ENCODE results near the gene AHNAK2.

Gene AHNAK2

DNA sequence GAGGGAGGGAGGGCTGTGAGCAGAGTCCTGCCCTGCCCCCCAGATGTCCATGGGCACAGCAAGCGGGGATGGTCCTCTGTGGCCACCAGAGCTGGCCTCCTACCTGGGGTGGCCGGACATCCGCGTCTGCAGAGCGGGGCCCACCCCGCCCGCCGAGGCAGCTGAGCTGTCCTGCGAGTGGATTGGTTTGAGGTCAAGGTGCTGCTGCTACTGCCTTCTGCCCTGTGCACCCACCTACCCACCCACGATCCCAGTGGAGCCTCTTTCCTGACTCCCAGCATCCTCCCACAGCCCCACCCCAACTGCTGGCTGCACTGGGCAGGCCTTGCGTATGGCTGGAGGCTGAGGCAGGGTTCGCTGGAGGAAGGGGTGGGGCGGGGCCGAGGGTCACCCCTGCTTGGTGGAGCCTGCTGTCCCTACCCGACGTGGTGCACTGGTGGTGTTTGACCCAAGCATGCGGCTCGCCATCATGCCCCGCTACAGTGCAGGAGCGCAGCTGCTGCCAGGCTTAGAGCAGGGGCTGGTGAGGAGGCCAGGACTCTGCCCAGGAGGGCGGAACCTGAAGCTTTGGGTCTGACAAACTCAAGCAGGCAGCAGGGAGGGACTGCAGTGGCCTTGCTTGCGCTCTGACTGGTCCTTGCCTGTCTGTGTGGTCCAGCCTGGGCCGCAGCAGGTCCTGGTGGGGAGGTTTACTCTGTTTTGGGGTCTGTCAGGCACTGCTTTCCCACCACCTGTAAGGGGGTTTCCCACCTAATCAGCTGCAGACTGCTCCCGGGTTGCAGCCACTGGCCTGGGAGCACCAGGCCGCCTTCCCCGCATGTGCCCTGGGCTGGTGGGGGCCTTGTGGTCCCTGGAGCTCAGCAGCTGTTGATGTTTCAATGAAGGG is 89.4 kb downstream of the AHNAK2 start:
- TF ChIP-seq POLR2AphosphoS5 (IDR thresholded peaks at IDR 0.05; ENCODE audit: low read depth) (no peak), SPI1 (IDR thresholded peaks at IDR 0.05; ENCODE audit: borderline replicate concordance, low read depth) (no peak), REST (IDR thresholded peaks at IDR 0.05; ENCODE audit: insufficient replicate concordance, low read depth) (no peak), GABPA (IDR thresholded peaks at IDR 0.05; ENCODE audit: low read depth) (no peak)
- TF ChIP-seq, protein P1, sequence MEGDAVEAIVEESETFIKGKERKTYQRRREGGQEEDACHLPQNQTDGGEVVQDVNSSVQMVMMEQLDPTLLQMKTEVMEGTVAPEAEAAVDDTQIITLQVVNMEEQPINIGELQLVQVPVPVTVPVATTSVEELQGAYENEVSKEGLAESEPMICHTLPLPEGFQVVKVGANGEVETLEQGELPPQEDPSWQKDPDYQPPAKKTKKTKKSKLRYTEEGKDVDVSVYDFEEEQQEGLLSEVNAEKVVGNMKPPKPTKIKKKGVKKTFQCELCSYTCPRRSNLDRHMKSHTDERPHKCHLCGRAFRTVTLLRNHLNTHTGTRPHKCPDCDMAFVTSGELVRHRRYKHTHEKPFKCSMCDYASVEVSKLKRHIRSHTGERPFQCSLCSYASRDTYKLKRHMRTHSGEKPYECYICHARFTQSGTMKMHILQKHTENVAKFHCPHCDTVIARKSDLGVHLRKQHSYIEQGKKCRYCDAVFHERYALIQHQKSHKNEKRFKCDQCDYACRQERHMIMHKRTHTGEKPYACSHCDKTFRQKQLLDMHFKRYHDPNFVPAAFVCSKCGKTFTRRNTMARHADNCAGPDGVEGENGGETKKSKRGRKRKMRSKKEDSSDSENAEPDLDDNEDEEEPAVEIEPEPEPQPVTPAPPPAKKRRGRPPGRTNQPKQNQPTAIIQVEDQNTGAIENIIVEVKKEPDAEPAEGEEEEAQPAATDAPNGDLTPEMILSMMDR (IDR thresholded peaks at IDR 0.05; ENCODE audit: insufficient read depth, low read length), result no peak

GRCh38 chr14:104887623-104888488 is 90.3 kb downstream of the AHNAK2 start:
- TF ChIP-seq, protein P1 (IDR thresholded peaks at IDR 0.05; ENCODE audit: insufficient read depth, low read length), result no peak
- TF ChIP-seq REST (IDR thresholded peaks at IDR 0.05; ENCODE audit: insufficient replicate concordance, low read depth) (no peak), POLR2AphosphoS5 (IDR thresholded peaks at IDR 0.05; ENCODE audit: low read depth) (no peak), SPI1 (IDR thresholded peaks at IDR 0.05; ENCODE audit: borderline replicate concordance, low read depth) (no peak), GABPA (IDR thresholded peaks at IDR 0.05; ENCODE audit: low read depth) (no peak)
- Histone ChIP-seq H3K27me3 (ENCODE audit: insufficient read depth, poor library complexity, severe bottlenecking) (peaks cover 3% of the 10 kb centered on the region), H3K27ac (replicated peaks) (no peak overlapping the region), H3K4me3 (replicated peaks; ENCODE audit: insufficient read depth, low read length) (no peak overlapping the region)
- DNase-seq (ENCODE audit: low read depth in 1 of 2, low spot score in 1 of 2), result no peak

More for the DNA sequence above, 89.4 kb downstream of the AHNAK2 start:
- no peak for DNase-seq (ENCODE audit: low read depth in 1 of 2, low spot score in 1 of 2)
- H3K4me3 ChIP-seq (replicated peaks; ENCODE audit: insufficient read depth, low read length), result no peak overlapping the region
- peaks cover under 1% of the 10 kb centered on the region for H3K27me3 ChIP-seq (ENCODE audit: insufficient read depth, poor library complexity, severe bottlenecking)
- no peak overlapping the region for H3K27ac ChIP-seq (replicated peaks)

All from HL-60 (cell line).